Activated naive CD8-positive, alpha-beta T cell treated with anti-CD3 and anti-CD28 coated beads for 36 hours (primary cell): ENCODE data around the gene TCP11. TPM values are rescaled to one million over a fixed set of nuclear protein-coding genes. Genes with fewer than 3 reads are reported as not detected.
"Not testable (repeated sequence)": the region's sequence is repeated elsewhere in the genome, so short reads cannot be mapped to it uniquely, and the experiment has no call there.

Source experiments
- DNase-seq: peaks from one replicate; pipeline ENCODE4 v3.0.0; 2021
- H3K27ac Mint-ChIP-seq: one replicate; pipeline ENCODE4 v1.8.0; 2022; ENCODE audit warnings: mild to moderate bottlenecking, moderate library complexity, mixed read lengths
- H3K27me3 Mint-ChIP-seq: one replicate; pipeline ENCODE4 v1.8.0; 2022; ENCODE audit warnings: mild to moderate bottlenecking, mixed read lengths
- H3K36me3 Mint-ChIP-seq: one replicate; pipeline ENCODE4 v1.8.0; 2021; ENCODE audit warnings: mild to moderate bottlenecking, mixed read lengths
- H3K4me1 Mint-ChIP-seq: one replicate; pipeline ENCODE4 v1.8.0; 2021; ENCODE audit warnings: mixed read lengths
- H3K4me3 Mint-ChIP-seq: one replicate; pipeline ENCODE4 v1.8.0; 2022; ENCODE audit warnings: mild to moderate bottlenecking, moderate library complexity, mixed read lengths
- H3K9me3 Mint-ChIP-seq: one replicate; pipeline ENCODE4 v1.8.0; 2022; ENCODE audit warnings: mixed read lengths
- total RNA-seq, 2 experiments: library from RNA; stranded (reverse); gene quantifications; one replicate each; pipeline ENCODE4 v1.2.3, GENCODE V29; 2021

TCP11 gene
- total RNA-seq, 2 experiments from 2014 or later: not detected

- peaks cover 10% of the 10 kb centered on the region for H3K4me1 Mint-ChIP-seq
Measured at GRCh38 chr6:35142588-35143569, 1.7 kb upstream of the TCP11 start.

GRCh38 chr6:35140639-35141006 is 516 bp downstream of the TCP11 start:
- peak overlapping the region; percentile 41 for H3K4me3 Mint-ChIP-seq
- no peaks in the 10 kb centered on the region for H3K9me3 Mint-ChIP-seq
- peaks cover 35% of the 10 kb centered on the region for H3K27me3 Mint-ChIP-seq
- no peaks in the 10 kb centered on the region for H3K36me3 Mint-ChIP-seq
- no peak overlapping the region for H3K27ac Mint-ChIP-seq
- DNase-seq: no peak
- peaks cover 8% of the 10 kb centered on the region for H3K4me1 Mint-ChIP-seq

More at GRCh38 chr6:35142588-35143569, 1.7 kb upstream of the TCP11 start:
- Mint-ChIP-seq H3K4me3 (no peak overlapping the region), H3K9me3 (no peaks in the 10 kb centered on the region), H3K27me3 (peaks cover 42% of the 10 kb centered on the region), H3K27ac (no peak overlapping the region), H3K36me3 (no peaks in the 10 kb centered on the region)
- no peak for DNase-seq

GRCh38 chr6:35139924-35140638 is 1.1 kb downstream of the TCP11 start:
- H3K9me3 Mint-ChIP-seq: no peaks in the 10 kb centered on the region
- H3K36me3 Mint-ChIP-seq: no peaks in the 10 kb centered on the region
- H3K4me3 Mint-ChIP-seq: peak overlapping the region; percentile 41
- H3K4me1 Mint-ChIP-seq: peaks cover 8% of the 10 kb centered on the region
- no peak overlapping the region for H3K27ac Mint-ChIP-seq
- DNase-seq: peak; percentile 41
- H3K27me3 Mint-ChIP-seq: peaks cover 35% of the 10 kb centered on the region

- no peaks in the 10 kb centered on the region for H3K9me3 Mint-ChIP-seq
- DNase-seq: no peak
- no peak overlapping the region for H3K27ac Mint-ChIP-seq
- peaks cover 35% of the 10 kb centered on the region for H3K27me3 Mint-ChIP-seq
- H3K4me3 Mint-ChIP-seq: no peak overlapping the region
- peaks cover 8% of the 10 kb centered on the region for H3K4me1 Mint-ChIP-seq
- H3K36me3 Mint-ChIP-seq: no peaks in the 10 kb centered on the region
Measured at GRCh38 chr6:35139470-35139869, 1.7 kb downstream of the TCP11 start.

- H3K4me1 Mint-ChIP-seq, H3K27ac Mint-ChIP-seq, H3K4me3 Mint-ChIP-seq, H3K9me3 Mint-ChIP-seq, H3K36me3 Mint-ChIP-seq, DNase-seq: not testable (repeated sequence)
- peaks cover 35% of the 10 kb centered on the region for H3K27me3 Mint-ChIP-seq
Measured at GRCh38 chr6:35138191-35138590, 2.9 kb downstream of the TCP11 start.

- peaks cover 8% of the 10 kb centered on the region for H3K4me1 Mint-ChIP-seq
- H3K36me3 Mint-ChIP-seq: no peaks in the 10 kb centered on the region
- H3K9me3 Mint-ChIP-seq: no peaks in the 10 kb centered on the region
- peaks cover 26% of the 10 kb centered on the region for H3K27me3 Mint-ChIP-seq
- no peak for DNase-seq
- no peak overlapping the region for H3K27ac Mint-ChIP-seq
- H3K4me3 Mint-ChIP-seq: no peak overlapping the region
Measured at GRCh38 chr6:35136185-35136584, 5.0 kb downstream of the TCP11 start.

- no peaks in the 10 kb centered on the region for H3K9me3 Mint-ChIP-seq
- H3K4me1 Mint-ChIP-seq: no peaks in the 10 kb centered on the region
- no peak overlapping the region for H3K4me3 Mint-ChIP-seq
- H3K27me3 Mint-ChIP-seq: no peaks in the 10 kb centered on the region
- H3K36me3 Mint-ChIP-seq: no peaks in the 10 kb centered on the region
- H3K27ac Mint-ChIP-seq: no peak overlapping the region
- DNase-seq: no peak
Measured at GRCh38 chr6:35128496-35128895, 12.6 kb downstream of the TCP11 start.

GRCh38 chr6:35128042-35128441 is 13.1 kb downstream of the TCP11 start:
- Mint-ChIP-seq H3K36me3 (no peaks in the 10 kb centered on the region), H3K4me1 (no peaks in the 10 kb centered on the region), H3K27ac (no peak overlapping the region), H3K4me3 (no peak overlapping the region), H3K27me3 (no peaks in the 10 kb centered on the region), H3K9me3 (no peaks in the 10 kb centered on the region)
- no peak for DNase-seq

- H3K27ac Mint-ChIP-seq: no peak overlapping the region
- no peaks in the 10 kb centered on the region for H3K36me3 Mint-ChIP-seq
- no peaks in the 10 kb centered on the region for H3K9me3 Mint-ChIP-seq
- no peak for DNase-seq
- H3K27me3 Mint-ChIP-seq: peaks cover 4% of the 10 kb centered on the region
- no peak overlapping the region for H3K4me3 Mint-ChIP-seq
- H3K4me1 Mint-ChIP-seq: no peaks in the 10 kb centered on the region
Measured at GRCh38 chr6:35124356-35124755, 16.8 kb downstream of the TCP11 start.

GRCh38 chr6:35120746-35121145 is 20.4 kb downstream of the TCP11 start:
- DNase-seq: no peak
- Mint-ChIP-seq H3K9me3 (no peaks in the 10 kb centered on the region), H3K36me3 (no peaks in the 10 kb centered on the region), H3K27me3 (peaks cover 4% of the 10 kb centered on the region), H3K4me1 (no peaks in the 10 kb centered on the region), H3K4me3 (no peak overlapping the region), H3K27ac (no peak overlapping the region)

- DNase-seq: no peak
- no peak overlapping the region for H3K4me3 Mint-ChIP-seq
- H3K27ac Mint-ChIP-seq: no peak overlapping the region
- H3K27me3 Mint-ChIP-seq: peaks cover 8% of the 10 kb centered on the region
- H3K9me3 Mint-ChIP-seq: peaks cover 10% of the 10 kb centered on the region
- H3K36me3 Mint-ChIP-seq: peaks cover 2% of the 10 kb centered on the region
- no peaks in the 10 kb centered on the region for H3K4me1 Mint-ChIP-seq
Measured at GRCh38 chr6:35108309-35108885, 32.7 kb downstream of the TCP11 start.

GRCh38 chr6:35107761-35108160 is 33.4 kb downstream of the TCP11 start:
- H3K4me1 Mint-ChIP-seq, H3K27ac Mint-ChIP-seq, H3K36me3 Mint-ChIP-seq, DNase-seq, H3K4me3 Mint-ChIP-seq, H3K9me3 Mint-ChIP-seq, H3K27me3 Mint-ChIP-seq: not testable (repeated sequence)

- H3K36me3 Mint-ChIP-seq, H3K4me3 Mint-ChIP-seq, H3K27me3 Mint-ChIP-seq, H3K4me1 Mint-ChIP-seq, H3K9me3 Mint-ChIP-seq: not testable (repeated sequence)
- peak overlapping the region; percentile 34 for H3K27ac Mint-ChIP-seq
- peak; percentile 10 for DNase-seq
Measured at GRCh38 chr6:35107208-35107607, 33.9 kb downstream of the TCP11 start.

- not testable (repeated sequence) for H3K27ac Mint-ChIP-seq, H3K9me3 Mint-ChIP-seq, H3K4me1 Mint-ChIP-seq
Measured at GRCh38 chr6:35106061-35106460, 35.1 kb downstream of the TCP11 start.

GRCh38 chr6:35105078-35105477 is 36.1 kb downstream of the TCP11 start:
- Mint-ChIP-seq H3K4me1 (no peaks in the 10 kb centered on the region), H3K9me3 (peaks cover 10% of the 10 kb centered on the region)

More at GRCh38 chr6:35106061-35106460, 35.1 kb downstream of the TCP11 start:
- not testable (repeated sequence) for H3K4me3 Mint-ChIP-seq, DNase-seq, H3K36me3 Mint-ChIP-seq, H3K27me3 Mint-ChIP-seq

More at GRCh38 chr6:35105078-35105477, 36.1 kb downstream of the TCP11 start:
- Mint-ChIP-seq H3K27ac (no peak overlapping the region), H3K27me3 (peaks cover 8% of the 10 kb centered on the region), H3K4me3 (no peak overlapping the region), H3K36me3 (peaks cover 2% of the 10 kb centered on the region)
- DNase-seq: no peak
